GM12873 (cell line): ENCODE results near the gene HLA-E.

ENCODE experiments used
- CTCF ChIP-seq: IDR thresholded peaks from 2 replicates; pipeline ENCODE4 v1.5.1; 2012; ENCODE audit warnings: low read depth, mild to moderate bottlenecking, moderate library complexity, low read length, control low read depth; ENCODE audit not compliant: insufficient read depth; ENCODE audit errors: missing control alignments

HLA-E gene

GRCh38 chr6:30511169-30511546 is 21.8 kb downstream of the HLA-E start:
- TF ChIP-seq CTCF, result no peak

- no peak for TF ChIP-seq CTCF
Measured at GRCh38 chr6:30513451-30513850, 24.1 kb downstream of the HLA-E start.

- TF ChIP-seq CTCF, result no peak
Measured at GRCh38 chr6:30515106-30515505, 25.8 kb downstream of the HLA-E start.

GRCh38 chr6:30515944-30516753 is 26.8 kb downstream of the HLA-E start:
- no peak for TF ChIP-seq CTCF

- no peak for TF ChIP-seq CTCF
Measured at GRCh38 chr6:30520522-30520921, 31.2 kb downstream of the HLA-E start.

GRCh38 chr6:30530014-30530413 is 40.7 kb downstream of the HLA-E start:
- no peak for TF ChIP-seq CTCF

GRCh38 chr6:30533460-30534294 is 44.4 kb downstream of the HLA-E start:
- no peak for TF ChIP-seq CTCF
